Liver (tissue), 9 donors: ENCODE results near the gene BEGAIN. TPM values are rescaled to one million over a fixed set of nuclear protein-coding genes. Genes with fewer than 3 reads are reported as not detected.

Source experiments
- DNase-seq: peaks from one replicate; pipeline ENCODE4 v3.0.0-alpha.2; 2017; ENCODE audit warnings: low spot score
- H3K27ac ChIP-seq, 2 donors: one replicate each; pipeline ENCODE4 v1.7.0; 2013; ENCODE audit warnings: inconsistent platforms in 2 of 2, low read length in 2 of 2, control low read depth in 1 of 2, low read depth in 1 of 2, mild to moderate bottlenecking in 1 of 2
- H3K27me3 ChIP-seq, 4 donors: one replicate each; pipeline versions ENCODE4 v1.6.1 to v1.7.0; 2013; ENCODE audit warnings: low read length in 3 of 4, inconsistent platforms in 1 of 4, mild to moderate bottlenecking in 1 of 4, moderate library complexity in 1 of 4; ENCODE audit not compliant: control insufficient read depth in 4 of 4, insufficient read depth in 4 of 4
- H3K36me3 ChIP-seq, 4 donors: one replicate each; pipeline versions ENCODE4 v1.6.1 to v1.7.0; 2013; ENCODE audit warnings: low read length in 3 of 4, mild to moderate bottlenecking in 3 of 4, low read depth in 1 of 4, moderate library complexity in 1 of 4; ENCODE audit not compliant: control insufficient read depth in 4 of 4, insufficient read depth in 3 of 4
- H3K4me1 ChIP-seq, 4 donors: one replicate each; pipeline versions ENCODE4 v1.6.1 to v1.7.0; 2013; ENCODE audit warnings: low read length in 3 of 4, mild to moderate bottlenecking in 3 of 4, moderate library complexity in 1 of 4; ENCODE audit not compliant: control insufficient read depth in 4 of 4, insufficient read depth in 4 of 4
- H3K4me3 ChIP-seq, 3 donors: one replicate each; pipeline versions ENCODE4 v1.6.1 to v1.7.0; 2013; ENCODE audit warnings: low read length in 3 of 3, control low read depth in 1 of 3, low read depth in 1 of 3, mild to moderate bottlenecking in 1 of 3
- H3K9ac ChIP-seq, 2 donors: one replicate each; pipeline ENCODE4 v1.7.0; 2013; ENCODE audit warnings: low read length in 2 of 2, mild to moderate bottlenecking in 2 of 2, moderate library complexity in 2 of 2, control low read depth in 1 of 2, low read depth in 1 of 2
- H3K9me3 ChIP-seq, 4 donors: one replicate each; pipeline versions ENCODE4 v1.6.1 to v1.7.0; 2013; ENCODE audit warnings: low read length in 3 of 4; ENCODE audit not compliant: control insufficient read depth in 4 of 4
- EGR1 ChIP-seq, 2 donors: IDR thresholded peaks; 2 replicates each; pipeline ENCODE4 v1.6.1; 2016 to 2018; ENCODE audit warnings: antibody characterized with exemption in 2 of 2, low read depth in 2 of 2
- FOXA1 ChIP-seq: IDR thresholded peaks from 2 replicates; pipeline ENCODE4 v1.6.1; 2016; ENCODE audit warnings: antibody characterized with exemption
- FOXA2 ChIP-seq: IDR thresholded peaks from 2 replicates; pipeline ENCODE4 v1.6.1; 2016; ENCODE audit warnings: antibody characterized with exemption
- GABPA ChIP-seq, 2 donors: IDR thresholded peaks in 1 of 2; conservative IDR thresholded peaks in 1 of 2; 2 replicates each; pipeline ENCODE4 v1.6.1; 2016; ENCODE audit warnings: antibody characterized with exemption in 2 of 2, mild to moderate bottlenecking in 1 of 2, moderate library complexity in 1 of 2
- HNF4A ChIP-seq, 2 donors: conservative IDR thresholded peaks; 2 replicates each; pipeline ENCODE4 v1.6.1; 2016; ENCODE audit warnings: antibody characterized with exemption in 2 of 2, mild to moderate bottlenecking in 2 of 2
- HNF4G ChIP-seq: IDR thresholded peaks from 2 replicates; pipeline ENCODE4 v1.6.1; 2016; ENCODE audit warnings: antibody characterized with exemption
- JUND ChIP-seq, 2 donors: IDR thresholded peaks; 2 replicates each; pipeline ENCODE4 v1.6.1; 2016; ENCODE audit warnings: antibody characterized with exemption in 2 of 2
- NR2F2 ChIP-seq: IDR thresholded peaks from 2 replicates; pipeline ENCODE4 v1.6.1; 2016; ENCODE audit warnings: antibody characterized with exemption
- RAD21 ChIP-seq, 2 donors: IDR thresholded peaks; 2 replicates each; pipeline ENCODE4 v1.6.1; 2016; ENCODE audit warnings: antibody characterized with exemption in 2 of 2, mild to moderate bottlenecking in 2 of 2
- RXRA ChIP-seq, 2 donors: IDR thresholded peaks; 2 replicates each; pipeline ENCODE4 v1.6.1; 2017 to 2018; ENCODE audit warnings: antibody characterized with exemption in 2 of 2, mild to moderate bottlenecking in 1 of 2
- SP1 ChIP-seq: IDR thresholded peaks from 2 replicates; pipeline ENCODE4 v1.6.1; 2018; ENCODE audit warnings: antibody characterized with exemption, mild to moderate bottlenecking
- TAF1 ChIP-seq: conservative IDR thresholded peaks from 2 replicates; pipeline ENCODE4 v1.6.1; 2016; ENCODE audit warnings: antibody characterized with exemption, mild to moderate bottlenecking
- YY1 ChIP-seq: IDR thresholded peaks from 2 replicates; pipeline ENCODE4 v1.6.1; 2016; ENCODE audit warnings: antibody characterized with exemption, mild to moderate bottlenecking
- WGBS: extraction: QIAGEN DNeasy Blood & Tissue Kit; methylation state at CpG from one replicate; pipeline ENCODE4 v1.1.7; 2013; 5-methylcytosine and 5-hydroxymethylcytosine counted together
- polyA plus RNA-seq, 2 donors: library from polyadenylated mRNA; stranded (reverse) in 1 of 2; unstranded in 1 of 2; fragments of 200-250 nt in 1 of 2; fragments of >200 nt in 1 of 2; fragmentation: Nextera tagmentation in 1 of 2; extraction: Ambion mirVana in 1 of 2; gene quantifications; one replicate each; pipeline versions ENCODE4 v1.2.1 to v1.2.3, GENCODE V29; 2013 to 2015
- total RNA-seq, 2 donors: library from RNA; depleted of rRNA; stranded (reverse); fragments of >200 nt; gene quantifications; one replicate each; pipeline ENCODE4 v1.2.3, GENCODE V29; 2014
- TF ChIP-seq, protein P1 (sequence below): IDR thresholded peaks from 2 replicates; pipeline ENCODE4 v1.6.1; 2016; ENCODE audit warnings: antibody characterized with exemption, mild to moderate bottlenecking
- TF ChIP-seq, protein P2 (sequence below): IDR thresholded peaks from 2 replicates; pipeline ENCODE4 v1.6.1; 2016; ENCODE audit warnings: antibody characterized with exemption
- TF ChIP-seq, protein P3 (sequence below): fragments of 150-350 bp; IDR thresholded peaks from 2 replicates; pipeline ENCODE4 v1.5.1; 2017; ENCODE audit warnings: improper control_type of control experiment, low read depth, low read length; ENCODE audit not compliant: missing input control
- TF ChIP-seq, protein P4 (sequence below): IDR thresholded peaks from 2 replicates; pipeline ENCODE4 v1.6.1; 2016; ENCODE audit warnings: antibody characterized with exemption
- TF ChIP-seq, protein P5 (sequence below): IDR thresholded peaks from 2 replicates; pipeline ENCODE4 v1.6.1; 2016; ENCODE audit warnings: antibody characterized with exemption
- donor health status: healthy.
- donor health status: healthy.
- donor health status: healthy.
- donor health status: healthy.
- donor health status: healthy.

BEGAIN gene
- total and polyA plus RNA-seq, 4 donors: 0.11 to 1.9 (median 0.29) TPM

DNA sequence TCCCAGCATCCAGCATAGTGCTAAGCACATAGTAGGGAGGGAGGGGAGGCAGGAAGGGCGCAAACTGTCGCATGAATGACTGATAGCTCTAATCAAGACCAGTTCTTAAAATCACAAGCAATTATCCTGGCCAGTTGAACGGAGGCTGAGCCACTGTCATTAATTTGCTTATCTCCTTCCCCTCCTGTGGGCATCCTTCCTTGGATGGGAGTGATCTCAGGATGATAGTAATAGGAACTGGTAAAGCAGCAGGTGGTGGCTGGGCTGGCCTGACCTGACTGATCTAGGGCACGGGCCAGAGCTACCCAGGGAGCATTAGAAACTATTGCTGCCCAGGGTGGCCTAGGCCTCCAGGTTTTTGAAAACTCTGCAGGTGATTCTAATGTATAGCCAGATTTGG lies 97.0 kb downstream of the BEGAIN start (continued):
- TF ChIP-seq TAF1: no peak
- TF ChIP-seq JUND (IDR thresholded peaks at IDR 0.05): no peak

DNA sequence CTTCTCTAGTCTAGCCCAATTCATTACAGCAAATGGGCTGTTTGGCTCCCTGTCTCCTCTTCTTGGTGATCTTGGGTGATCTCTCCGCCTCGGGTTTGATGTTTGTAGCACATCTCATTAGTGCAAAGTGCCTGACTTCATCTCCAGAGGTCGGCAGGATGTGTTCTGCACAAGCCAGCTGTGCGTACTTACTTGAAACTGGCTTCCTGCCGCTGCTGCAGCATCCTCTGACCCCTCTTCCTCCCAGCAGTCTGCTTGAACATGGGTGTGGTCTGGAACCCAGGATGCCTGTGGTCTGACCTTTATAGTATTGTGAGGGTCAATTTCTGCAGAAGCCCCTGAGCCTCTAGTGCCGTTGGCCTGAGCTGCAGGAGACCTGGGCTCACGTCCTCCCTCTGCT lies 99.2 kb downstream of the BEGAIN start:
- Histone ChIP-seq H3K4me3 (no peak overlapping the region), H3K9ac (no peak overlapping the region), H3K9me3 (no peaks in the 10 kb centered on the region), H3K36me3 (no peaks in the 10 kb centered on the region), H3K27ac (no peak overlapping the region), H3K27me3 (no peaks in the 10 kb centered on the region), H3K4me1 (no peaks in the 10 kb centered on the region)
- WGBS: 66% methylated on average over 7 of the region's 7 CpGs
- no peak for DNase-seq
- no peak for TF ChIP-seq HNF4A (conservative IDR thresholded peaks at IDR 0.05)
- TF ChIP-seq NR2F2: peak; percentile 68

DNA sequence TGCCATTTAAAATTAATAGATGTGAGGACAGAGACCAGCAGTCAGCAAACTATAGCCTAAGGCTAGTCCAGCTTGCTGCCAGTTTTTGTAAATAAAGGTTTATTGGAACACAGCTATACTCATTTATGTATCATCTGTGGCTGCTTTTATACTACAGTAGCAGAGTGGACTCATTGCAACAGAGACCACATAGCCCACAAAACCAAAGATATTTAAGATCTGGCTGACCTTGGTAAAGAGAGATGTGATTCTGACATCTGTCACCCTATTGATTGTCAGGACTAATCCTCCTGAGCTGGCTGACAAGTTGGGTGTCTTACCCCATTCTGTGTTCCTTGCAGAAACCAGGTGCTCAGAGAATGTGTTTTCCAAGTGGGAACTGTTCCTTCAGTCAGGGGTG lies 99.9 kb downstream of the BEGAIN start:
- Histone ChIP-seq H3K27me3 (no peaks in the 10 kb centered on the region), H3K36me3 (no peaks in the 10 kb centered on the region), H3K4me3 (no peak overlapping the region), H3K9me3 (no peaks in the 10 kb centered on the region), H3K27ac (no peak overlapping the region), H3K9ac (no peak overlapping the region), H3K4me1 (no peaks in the 10 kb centered on the region)
- TF ChIP-seq RAD21 (IDR thresholded peaks at IDR 0.05) (no peak), HNF4G (no peak), SP1 (no peak), JUND (IDR thresholded peaks at IDR 0.05) (no peak), YY1 (no peak), GABPA (IDR thresholded peaks at IDR 0.05 in 1 of 2, conservative IDR thresholded peaks at IDR 0.05 in 1 of 2) (no peak), RXRA (IDR thresholded peaks at IDR 0.05) (no peak), TAF1 (no peak), FOXA2 (no peak), FOXA1 (no peak), EGR1 (IDR thresholded peaks at IDR 0.05; ENCODE audit: low read depth in 2 of 2) (no peak), NR2F2 (no peak), HNF4A (conservative IDR thresholded peaks at IDR 0.05) (no peak)
- TF ChIP-seq, protein P1, sequence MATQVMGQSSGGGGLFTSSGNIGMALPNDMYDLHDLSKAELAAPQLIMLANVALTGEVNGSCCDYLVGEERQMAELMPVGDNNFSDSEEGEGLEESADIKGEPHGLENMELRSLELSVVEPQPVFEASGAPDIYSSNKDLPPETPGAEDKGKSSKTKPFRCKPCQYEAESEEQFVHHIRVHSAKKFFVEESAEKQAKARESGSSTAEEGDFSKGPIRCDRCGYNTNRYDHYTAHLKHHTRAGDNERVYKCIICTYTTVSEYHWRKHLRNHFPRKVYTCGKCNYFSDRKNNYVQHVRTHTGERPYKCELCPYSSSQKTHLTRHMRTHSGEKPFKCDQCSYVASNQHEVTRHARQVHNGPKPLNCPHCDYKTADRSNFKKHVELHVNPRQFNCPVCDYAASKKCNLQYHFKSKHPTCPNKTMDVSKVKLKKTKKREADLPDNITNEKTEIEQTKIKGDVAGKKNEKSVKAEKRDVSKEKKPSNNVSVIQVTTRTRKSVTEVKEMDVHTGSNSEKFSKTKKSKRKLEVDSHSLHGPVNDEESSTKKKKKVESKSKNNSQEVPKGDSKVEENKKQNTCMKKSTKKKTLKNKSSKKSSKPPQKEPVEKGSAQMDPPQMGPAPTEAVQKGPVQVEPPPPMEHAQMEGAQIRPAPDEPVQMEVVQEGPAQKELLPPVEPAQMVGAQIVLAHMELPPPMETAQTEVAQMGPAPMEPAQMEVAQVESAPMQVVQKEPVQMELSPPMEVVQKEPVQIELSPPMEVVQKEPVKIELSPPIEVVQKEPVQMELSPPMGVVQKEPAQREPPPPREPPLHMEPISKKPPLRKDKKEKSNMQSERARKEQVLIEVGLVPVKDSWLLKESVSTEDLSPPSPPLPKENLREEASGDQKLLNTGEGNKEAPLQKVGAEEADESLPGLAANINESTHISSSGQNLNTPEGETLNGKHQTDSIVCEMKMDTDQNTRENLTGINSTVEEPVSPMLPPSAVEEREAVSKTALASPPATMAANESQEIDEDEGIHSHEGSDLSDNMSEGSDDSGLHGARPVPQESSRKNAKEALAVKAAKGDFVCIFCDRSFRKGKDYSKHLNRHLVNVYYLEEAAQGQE: no peak
- TF ChIP-seq, protein P2, sequence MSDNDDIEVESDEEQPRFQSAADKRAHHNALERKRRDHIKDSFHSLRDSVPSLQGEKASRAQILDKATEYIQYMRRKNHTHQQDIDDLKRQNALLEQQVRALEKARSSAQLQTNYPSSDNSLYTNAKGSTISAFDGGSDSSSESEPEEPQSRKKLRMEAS: no peak
- TF ChIP-seq, protein P3, sequence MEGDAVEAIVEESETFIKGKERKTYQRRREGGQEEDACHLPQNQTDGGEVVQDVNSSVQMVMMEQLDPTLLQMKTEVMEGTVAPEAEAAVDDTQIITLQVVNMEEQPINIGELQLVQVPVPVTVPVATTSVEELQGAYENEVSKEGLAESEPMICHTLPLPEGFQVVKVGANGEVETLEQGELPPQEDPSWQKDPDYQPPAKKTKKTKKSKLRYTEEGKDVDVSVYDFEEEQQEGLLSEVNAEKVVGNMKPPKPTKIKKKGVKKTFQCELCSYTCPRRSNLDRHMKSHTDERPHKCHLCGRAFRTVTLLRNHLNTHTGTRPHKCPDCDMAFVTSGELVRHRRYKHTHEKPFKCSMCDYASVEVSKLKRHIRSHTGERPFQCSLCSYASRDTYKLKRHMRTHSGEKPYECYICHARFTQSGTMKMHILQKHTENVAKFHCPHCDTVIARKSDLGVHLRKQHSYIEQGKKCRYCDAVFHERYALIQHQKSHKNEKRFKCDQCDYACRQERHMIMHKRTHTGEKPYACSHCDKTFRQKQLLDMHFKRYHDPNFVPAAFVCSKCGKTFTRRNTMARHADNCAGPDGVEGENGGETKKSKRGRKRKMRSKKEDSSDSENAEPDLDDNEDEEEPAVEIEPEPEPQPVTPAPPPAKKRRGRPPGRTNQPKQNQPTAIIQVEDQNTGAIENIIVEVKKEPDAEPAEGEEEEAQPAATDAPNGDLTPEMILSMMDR: no peak
- TF ChIP-seq, protein P4, sequence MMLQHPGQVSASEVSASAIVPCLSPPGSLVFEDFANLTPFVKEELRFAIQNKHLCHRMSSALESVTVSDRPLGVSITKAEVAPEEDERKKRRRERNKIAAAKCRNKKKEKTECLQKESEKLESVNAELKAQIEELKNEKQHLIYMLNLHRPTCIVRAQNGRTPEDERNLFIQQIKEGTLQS: no peak
- TF ChIP-seq, protein P5, sequence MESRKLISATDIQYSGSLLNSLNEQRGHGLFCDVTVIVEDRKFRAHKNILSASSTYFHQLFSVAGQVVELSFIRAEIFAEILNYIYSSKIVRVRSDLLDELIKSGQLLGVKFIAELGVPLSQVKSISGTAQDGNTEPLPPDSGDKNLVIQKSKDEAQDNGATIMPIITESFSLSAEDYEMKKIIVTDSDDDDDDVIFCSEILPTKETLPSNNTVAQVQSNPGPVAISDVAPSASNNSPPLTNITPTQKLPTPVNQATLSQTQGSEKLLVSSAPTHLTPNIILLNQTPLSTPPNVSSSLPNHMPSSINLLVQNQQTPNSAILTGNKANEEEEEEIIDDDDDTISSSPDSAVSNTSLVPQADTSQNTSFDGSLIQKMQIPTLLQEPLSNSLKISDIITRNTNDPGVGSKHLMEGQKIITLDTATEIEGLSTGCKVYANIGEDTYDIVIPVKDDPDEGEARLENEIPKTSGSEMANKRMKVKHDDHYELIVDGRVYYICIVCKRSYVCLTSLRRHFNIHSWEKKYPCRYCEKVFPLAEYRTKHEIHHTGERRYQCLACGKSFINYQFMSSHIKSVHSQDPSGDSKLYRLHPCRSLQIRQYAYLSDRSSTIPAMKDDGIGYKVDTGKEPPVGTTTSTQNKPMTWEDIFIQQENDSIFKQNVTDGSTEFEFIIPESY: no peak
- no peak for DNase-seq
